ENCODE results near the gene TIPIN.

Gene TIPIN

GRCh38 chr15:66293419-66294156, 62.9 kb downstream of the TIPIN start, which contains the start of gene DIS3L (continued):
- TF ChIP-seq GFI1B (tag by site-specific recombination; IDR thresholded peaks at IDR 0.05) (no peak), ZNF266 (tag by site-specific recombination; IDR thresholded peaks at IDR 0.05; ENCODE audit: low read depth) (no peak), SP3 (tag by site-specific recombination; IDR thresholded peaks at IDR 0.05) (peak; percentile 57; the same call in 1 of the 2 replicates), ZBTB10 (tag by site-specific recombination; IDR thresholded peaks at IDR 0.05) (peak; percentile 64; the same call in 1 of the 2 replicates), ZNF24 (tag by site-specific recombination; IDR thresholded peaks at IDR 0.05) (peak; percentile 67; the same call in 1 of the 2 replicates), ZBTB20 (tag by site-specific recombination; IDR thresholded peaks at IDR 0.05) (no peak), GLIS1 (tag by site-specific recombination; IDR thresholded peaks at IDR 0.05) (0 out of 2 replicates have a peak, but pooled peaks have one; percentile 10), SP7 (tag by site-specific recombination; IDR thresholded peaks at IDR 0.05) (no peak), PATZ1 (tag by site-specific recombination; IDR thresholded peaks at IDR 0.05) (peak; percentile 79), KLF10 (tag by site-specific recombination; IDR thresholded peaks at IDR 0.05) (peak; percentile 78; the same call in 1 of the 2 replicates), HOXA7 (CRISPR knock-in tag; IDR thresholded peaks at IDR 0.05; ENCODE audit: borderline replicate concordance) (0 out of 2 replicates have a peak, but pooled peaks have one; percentile 48), ZNF768 (tag by site-specific recombination; IDR thresholded peaks at IDR 0.05) (no peak)

GRCh38 chr15:66292571-66293418, 63.7 kb downstream of the TIPIN start:
- ChIA-PET POLR2A (interaction anchor here (0.5 to 1.2 kb wide), 2 partner anchors 16 to 222 kb away, joined by 3 read pairs; no protein-coding TSS in a partner anchor), CTCF (interaction anchor here (0.6 to 0.7 kb wide), 2 partner anchors 9 to 56 kb away, joined by 3 to 7 read pairs; no protein-coding TSS in a partner anchor)
- peak overlapping the region; percentile 99 for H3K27ac ChIP-seq (ENCODE audit: extremely low read depth, low read depth, low read length)
- TF ChIP-seq ZNF747 (tag by site-specific recombination; IDR thresholded peaks at IDR 0.05): no peak
- no peak for TF ChIP-seq ZNF394 (tag by site-specific recombination; IDR thresholded peaks at IDR 0.05; ENCODE audit: borderline replicate concordance)
- peak; percentile 95 for TF ChIP-seq ZNF121 (tag by site-specific recombination; IDR thresholded peaks at IDR 0.05)
- TF ChIP-seq KLF16 (tag by site-specific recombination; IDR thresholded peaks at IDR 0.05): 0 out of 2 replicates have a peak, but pooled peaks have one; percentile 52
- peak; percentile 72; the same call in 1 of the 2 replicates for TF ChIP-seq ZFP37 (tag by site-specific recombination; IDR thresholded peaks at IDR 0.05)
- TF ChIP-seq ZNF660 (tag by site-specific recombination; IDR thresholded peaks at IDR 0.05): 0 out of 2 replicates have a peak, but pooled peaks have one; percentile 30
- TF ChIP-seq ZNF341 (tag by site-specific recombination; IDR thresholded peaks at IDR 0.05; ENCODE audit: low read depth): peak; percentile 55; the same call in 1 of the 2 replicates
- TF ChIP-seq ZNF692 (tag by site-specific recombination; IDR thresholded peaks at IDR 0.05): peak; percentile 23; the same call in 1 of the 2 replicates
- TF ChIP-seq PRDM6 (tag by site-specific recombination; IDR thresholded peaks at IDR 0.05): peak; percentile 62
- TF ChIP-seq ZSCAN16 (tag by site-specific recombination; IDR thresholded peaks at IDR 0.05): no peak
- peak; percentile 10 for TF ChIP-seq ZNF529 (tag by site-specific recombination; IDR thresholded peaks at IDR 0.05; ENCODE audit: insufficient replicate concordance)
- TF ChIP-seq FEZF1 (tag by site-specific recombination; IDR thresholded peaks at IDR 0.05): peak; percentile 16; the same call in 1 of the 2 replicates
- TF ChIP-seq GLIS1 (tag by site-specific recombination; IDR thresholded peaks at IDR 0.05): peak; percentile 6; the same call in 1 of the 2 replicates

More at GRCh38 chr15:66292571-66293418, 63.7 kb downstream of the TIPIN start:
- Histone ChIP-seq H3K4me3 (ENCODE audit: low read depth, low read length) (peak overlapping the region; percentile 72), H3K9me3 (ENCODE audit: control insufficient read depth, insufficient read depth, low read depth, low read length) (no peaks in the 10 kb centered on the region), H3K4me1 (ENCODE audit: control insufficient read depth, insufficient read depth, low read length) (peaks cover 23% of the 10 kb centered on the region), H3K36me3 (ENCODE audit: control insufficient read depth in 2 of 2, insufficient read depth in 1 of 2, low read length in 2 of 2) (peaks cover 0 to 5% of the 10 kb centered on the region in 2 experiments; a peak in 2 of 3 replicates)
